CD4-positive, alpha-beta memory T cell (primary cell): ENCODE results near the gene CBX8. TPM values are rescaled to one million over a fixed set of nuclear protein-coding genes. Genes with fewer than 3 reads are reported as not detected.

Experiments used
- CTCF ChIA-PET: fragments of 350-600 bp; sonication (Branson Sonifier 250); formaldehyde crosslinking; loops from one replicate; lab custom pipeline; 2021; ENCODE audit warnings: inconsistent platforms; ENCODE audit not compliant: partially characterized antibody; lab: Charles Lee
- POLR2A ChIA-PET: fragments of 350-600 bp; sonication (Branson Sonifier 250); formaldehyde crosslinking; loops from one replicate; lab custom pipeline; 2021; ENCODE audit not compliant: partially characterized antibody; lab: Charles Lee
- DNase-seq, 5 donors: peaks; one replicate each; pipeline versions ENCODE4 v3.0.0 to v3.0.0-alpha.2; 2020 to 2022; ENCODE audit warnings: mixed read lengths in 1 of 5
- H3K27ac ChIP-seq: one replicate; pipeline ENCODE4 v1.7.0; 2013; ENCODE audit warnings: low read depth, low read length
- H3K27me3 ChIP-seq: 2 replicates; pipeline ENCODE4 v1.7.0; 2013; ENCODE audit warnings: mild to moderate bottlenecking, low read length, moderate library complexity; ENCODE audit not compliant: insufficient read depth
- H3K36me3 ChIP-seq: 2 replicates; pipeline ENCODE4 v1.7.0; 2013; ENCODE audit warnings: mild to moderate bottlenecking, low read length, moderate library complexity; ENCODE audit not compliant: insufficient read depth
- H3K4me1 ChIP-seq: 2 replicates; pipeline ENCODE4 v1.7.0; 2013; ENCODE audit warnings: mild to moderate bottlenecking, low read length, moderate library complexity; ENCODE audit not compliant: insufficient read depth
- H3K4me3 ChIP-seq, 2 donors: one replicate each; pipeline ENCODE4 v1.7.0; 2013; ENCODE audit warnings: low read length in 2 of 2, mild to moderate bottlenecking in 1 of 2
- H3K9me3 ChIP-seq, 2 donors: one replicate each; pipeline ENCODE4 v1.7.0; 2013; ENCODE audit warnings: low read length in 2 of 2, control low read depth in 1 of 2; ENCODE audit not compliant: control insufficient read depth in 1 of 2
- H3K27ac Mint-ChIP-seq, 7 donors: one replicate each; pipeline ENCODE4 v1.8.0; 2020 to 2021; ENCODE audit warnings: mixed read lengths in 7 of 7, mild to moderate bottlenecking in 6 of 7, inconsistent platforms in 3 of 7, moderate library complexity in 3 of 7
- H3K27me3 Mint-ChIP-seq, 2 donors: one replicate each; pipeline ENCODE4 v1.8.0; 2020 to 2021; ENCODE audit warnings: mixed read lengths in 2 of 2
- H3K36me3 Mint-ChIP-seq, 2 donors: one replicate each; pipeline ENCODE4 v1.8.0; 2020 to 2021; ENCODE audit warnings: mixed read lengths in 2 of 2, inconsistent platforms in 1 of 2, mild to moderate bottlenecking in 1 of 2
- H3K4me1 Mint-ChIP-seq, 4 donors: one replicate each; pipeline ENCODE4 v1.8.0; 2020 to 2021; ENCODE audit warnings: mixed read lengths in 4 of 4, mild to moderate bottlenecking in 1 of 4
- H3K4me3 Mint-ChIP-seq, 8 donors: one replicate each; pipeline ENCODE4 v1.8.0; 2020 to 2021; ENCODE audit warnings: mixed read lengths in 8 of 8, mild to moderate bottlenecking in 7 of 8, moderate library complexity in 6 of 8, inconsistent platforms in 3 of 8
- H3K9me3 Mint-ChIP-seq, 8 donors: one replicate each; pipeline ENCODE4 v1.8.0; 2020 to 2021; ENCODE audit warnings: mixed read lengths in 8 of 8, mild to moderate bottlenecking in 5 of 8, inconsistent platforms in 3 of 8, moderate library complexity in 1 of 8
- intact Hi-C: fragments of 100-400 bp; cut with micrococcal nuclease; formaldehyde crosslinking; loops from one replicate; pipeline ENCODE4 v1.15.1; 2023
- polyA plus RNA-seq, 2 donors: library from polyadenylated mRNA; unstranded; fragments of 300-500 nt; fragmentation: Illumina TruSeq; gene quantifications; one replicate each; pipeline ENCODE4 v1.2.3, GENCODE V29; 2021
- total RNA-seq, 2 experiments: library from RNA; stranded (reverse); gene quantifications; one replicate each; pipeline ENCODE4 v1.2.3, GENCODE V29; 2021

The CBX8 gene
- total and polyA plus RNA-seq, 4 experiments from 2014 or later: 0.29 to 4.1 (median 1.6) TPM

DNA sequence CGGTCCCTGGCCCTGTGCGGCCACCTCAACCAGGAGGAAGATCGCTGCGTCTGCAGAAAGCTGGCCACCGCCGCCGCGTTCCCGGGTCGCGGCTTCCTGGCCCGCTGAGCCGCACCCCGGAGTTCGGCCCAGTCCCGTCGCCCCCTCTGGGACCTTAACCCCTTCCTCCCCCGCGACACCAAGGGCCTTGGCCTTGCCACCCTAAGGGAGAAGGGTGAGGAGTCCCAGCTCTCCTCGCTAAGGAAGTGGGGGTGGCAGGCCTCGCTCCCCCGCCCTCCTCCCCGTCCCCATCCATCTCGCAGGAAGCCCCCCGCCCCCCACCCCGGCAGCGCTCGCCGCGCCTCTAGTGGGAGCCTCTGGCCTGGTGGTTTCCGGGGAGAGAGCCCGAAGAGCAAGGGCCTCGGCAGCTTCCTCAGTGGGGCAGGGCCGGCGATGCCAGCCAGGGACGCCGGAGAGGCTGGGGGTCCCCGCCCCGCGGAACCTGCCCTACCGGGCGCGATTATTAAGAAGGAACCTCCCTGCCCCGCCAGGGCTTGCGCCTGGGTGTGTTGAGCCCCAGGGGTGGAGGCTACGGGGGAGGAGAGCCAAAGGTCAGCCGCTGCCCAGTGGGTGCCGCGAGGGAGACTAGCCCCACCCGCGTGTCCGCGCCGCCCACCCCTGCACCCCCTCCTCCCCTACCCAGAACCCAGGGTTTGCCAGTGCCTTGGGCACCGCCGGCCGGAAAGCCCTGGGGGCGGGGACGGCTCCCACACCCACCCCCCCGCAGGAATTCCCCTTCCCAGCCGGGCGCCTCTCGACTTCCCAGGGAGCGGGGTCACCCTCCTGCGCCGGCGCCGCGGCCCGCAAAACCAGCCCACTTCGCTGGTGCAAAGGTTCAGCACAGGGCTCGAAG lies 35.6 kb upstream of the CBX8 start:
- H3K36me3 Mint-ChIP-seq: peaks cover 11 to 16% of the 10 kb centered on the region in 2 donors
- peaks cover 41% of the 10 kb centered on the region for H3K4me1 ChIP-seq

DNA sequence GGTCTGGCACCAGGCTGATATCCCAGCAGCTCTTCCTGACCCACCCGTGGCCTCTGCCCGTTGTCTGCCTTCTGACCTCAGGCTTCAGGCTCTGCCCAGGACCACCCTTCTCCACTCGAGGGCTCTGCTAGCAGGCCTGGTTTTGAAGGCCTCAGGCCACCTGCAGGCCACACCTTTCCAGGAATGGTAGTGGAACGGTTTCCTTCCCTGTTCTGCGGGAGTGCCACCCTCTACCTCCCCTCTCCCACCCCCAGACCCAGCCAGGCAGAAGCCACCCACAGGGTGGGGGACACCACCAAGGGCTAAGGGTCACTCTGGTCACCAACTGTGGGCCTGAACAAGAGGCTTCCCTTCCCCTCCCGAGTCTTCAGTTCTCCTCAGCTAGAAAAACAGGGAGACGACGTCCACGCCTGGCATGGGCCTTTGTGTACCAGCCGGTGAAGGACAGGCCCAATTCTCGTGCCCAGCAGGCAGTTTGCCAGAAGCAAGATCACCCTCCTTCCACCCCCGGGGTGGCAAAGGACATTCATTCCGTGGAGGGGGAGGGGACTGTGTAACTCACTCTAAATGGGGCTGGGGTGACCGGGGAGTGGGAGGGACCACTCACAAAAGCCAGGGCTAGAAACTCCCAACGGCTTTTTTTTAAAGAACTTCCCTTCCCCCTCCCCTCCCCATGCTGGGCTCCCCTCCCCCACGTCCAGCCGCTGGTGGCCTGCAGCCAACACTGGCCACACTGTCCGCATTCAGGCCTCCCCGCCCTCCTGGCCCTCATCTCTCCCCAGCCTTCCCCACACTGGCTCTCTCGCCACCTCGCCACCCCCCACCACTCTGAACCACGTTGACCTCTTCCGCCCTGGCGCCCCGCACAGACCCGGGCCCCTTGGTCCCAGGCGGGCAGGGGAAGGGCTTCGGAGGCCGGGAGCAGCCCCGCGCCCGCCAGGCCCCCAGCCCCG lies 34.7 kb upstream of the CBX8 start:
- no peaks in the 10 kb centered on the region for H3K27me3 ChIP-seq
- Mint-ChIP-seq H3K4me3 (no peak overlapping the region), H3K27me3 (peaks cover 0 to under 1% of the 10 kb centered on the region in 2 donors), H3K4me1 (peaks cover 7 to 29% (median 19%) of the 10 kb centered on the region in 4 donors), H3K36me3 (peaks cover 9 to 16% of the 10 kb centered on the region in 2 donors), H3K9me3 (peaks cover 0 to 6% (median 0%) of the 10 kb centered on the region in 8 donors), H3K27ac (peak overlapping the region in 3 of 7 donors; percentile 35 to 68 (median 59))
- no peak overlapping the region for H3K27ac ChIP-seq
- ChIA-PET CTCF (no interaction called here), POLR2A (interaction anchor here (1.9 to 16.4 kb wide), 2 partner anchors 8 to 25 kb away, joined by 9 to 503 read pairs; partner anchors contain the start of genes CBX4 and CBX8)
- no peak for DNase-seq
- peaks cover 38% of the 10 kb centered on the region for H3K4me1 ChIP-seq
- H3K36me3 ChIP-seq: peaks cover 16% of the 10 kb centered on the region
- intact Hi-C loops: no loop called here
- no peaks in the 10 kb centered on the region for H3K9me3 ChIP-seq
- no peak overlapping the region for H3K4me3 ChIP-seq

More for the DNA sequence above, 35.6 kb upstream of the CBX8 start:
- H3K27ac ChIP-seq: no peak overlapping the region
- ChIA-PET POLR2A (interaction anchor here (0.7 to 16.4 kb wide), 2 partner anchors 26 to 94 kb away, joined by 3 to 503 read pairs; partner anchors contain the start of gene CBX8), CTCF (interaction anchor here (0.7 to 1.3 kb wide), 7 partner anchors 16 to 155 kb away, joined by 3 to 4 read pairs (median 3); partner anchors contain the start of gene CBX8)
- no peak overlapping the region for H3K4me3 ChIP-seq
- no peaks in the 10 kb centered on the region for H3K9me3 ChIP-seq
- no peak for DNase-seq
- H3K36me3 ChIP-seq: peaks cover 16% of the 10 kb centered on the region
- peaks cover 0 to 4% (median 0%) of the 10 kb centered on the region in 8 donors for H3K9me3 Mint-ChIP-seq
- H3K4me3 Mint-ChIP-seq: peak overlapping the region in 4 of 8 donors; percentile 38 to 57 (median 48)
- H3K27ac Mint-ChIP-seq: peak overlapping the region in 1 of 7 donors; percentile 77
- H3K27me3 Mint-ChIP-seq: no peaks in the 10 kb centered on the region
- intact Hi-C loops: no loop called here
- peaks cover 6 to 36% (median 21%) of the 10 kb centered on the region in 4 donors for H3K4me1 Mint-ChIP-seq
- H3K27me3 ChIP-seq: no peaks in the 10 kb centered on the region

DNA sequence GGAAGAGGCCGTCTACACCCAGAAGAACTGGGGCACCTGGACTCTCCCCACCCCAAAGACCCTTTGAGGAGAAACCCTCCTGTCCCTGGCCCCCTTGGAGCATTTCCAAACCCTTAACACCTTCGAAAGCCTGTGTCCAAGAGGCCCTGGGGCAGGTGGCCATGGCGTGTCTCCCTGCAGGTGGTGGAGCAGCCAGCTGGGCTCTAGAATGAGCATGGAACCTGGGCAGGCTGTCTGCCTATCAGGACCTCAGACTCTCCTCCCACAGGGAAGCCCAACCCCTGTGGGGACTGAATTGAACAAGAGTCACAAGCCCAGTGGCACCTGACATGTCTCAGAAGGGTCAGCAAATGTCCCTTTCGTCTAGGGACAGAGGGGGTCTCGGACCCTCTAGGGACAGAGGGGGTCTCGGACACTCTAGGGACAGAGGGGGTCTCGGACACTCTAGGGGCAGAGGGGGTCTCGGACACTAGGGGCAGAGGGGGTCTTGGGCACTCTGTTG lies 33.9 kb upstream of the CBX8 start:
- Mint-ChIP-seq H3K4me1 (peaks cover 12 to 33% (median 22%) of the 10 kb centered on the region in 4 donors), H3K4me3 (no peak overlapping the region), H3K27ac (peak overlapping the region in 2 of 7 donors; percentile 37 to 59), H3K36me3 (peaks cover 9 to 16% of the 10 kb centered on the region in 2 donors), H3K9me3 (peaks cover 0 to 6% (median 0%) of the 10 kb centered on the region in 8 donors), H3K27me3 (peaks cover 0 to 2% of the 10 kb centered on the region in 2 donors)
- no peaks in the 10 kb centered on the region for H3K9me3 ChIP-seq
- H3K4me1 ChIP-seq: peaks cover 33% of the 10 kb centered on the region
- ChIA-PET CTCF (interaction anchor here (0.7 to 1.0 kb wide), 2 partner anchors 12 to 42 kb away, joined by 3 read pairs; no protein-coding TSS in a partner anchor), POLR2A (interaction anchor here (1.9 to 16.4 kb wide), 2 partner anchors 8 to 24 kb away, joined by 9 to 503 read pairs; partner anchors contain the start of genes CBX4 and CBX8)
- H3K4me3 ChIP-seq: no peak overlapping the region
- H3K36me3 ChIP-seq: peaks cover 16% of the 10 kb centered on the region
- no peaks in the 10 kb centered on the region for H3K27me3 ChIP-seq
- H3K27ac ChIP-seq: no peak overlapping the region
- DNase-seq: no peak
- intact Hi-C loops: no loop called here

DNA sequence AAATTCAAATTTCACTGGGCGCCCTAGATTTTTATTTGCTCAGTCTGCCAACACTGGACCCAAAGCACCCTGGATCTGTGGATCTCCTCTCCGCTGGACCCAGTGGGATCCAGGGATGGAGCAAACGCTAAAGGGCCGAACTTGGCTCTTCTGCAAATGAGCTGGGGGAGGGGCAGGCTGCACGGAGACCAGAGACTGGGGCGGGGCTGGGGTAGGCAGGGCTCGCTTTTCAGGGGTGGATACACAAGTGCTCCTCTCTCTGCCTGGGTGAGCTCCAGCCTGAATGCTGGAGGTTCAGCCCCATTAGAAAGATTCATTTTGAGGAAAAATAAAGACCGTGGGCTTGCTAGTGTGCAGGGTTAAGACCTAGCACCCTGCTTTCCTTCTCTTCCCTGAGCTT lies 33.4 kb upstream of the CBX8 start:
- no peak overlapping the region for H3K27ac ChIP-seq
- intact Hi-C loops: no loop called here
- peak overlapping the region in 2 of 7 donors; percentile 24 to 37 for H3K27ac Mint-ChIP-seq

DNA sequence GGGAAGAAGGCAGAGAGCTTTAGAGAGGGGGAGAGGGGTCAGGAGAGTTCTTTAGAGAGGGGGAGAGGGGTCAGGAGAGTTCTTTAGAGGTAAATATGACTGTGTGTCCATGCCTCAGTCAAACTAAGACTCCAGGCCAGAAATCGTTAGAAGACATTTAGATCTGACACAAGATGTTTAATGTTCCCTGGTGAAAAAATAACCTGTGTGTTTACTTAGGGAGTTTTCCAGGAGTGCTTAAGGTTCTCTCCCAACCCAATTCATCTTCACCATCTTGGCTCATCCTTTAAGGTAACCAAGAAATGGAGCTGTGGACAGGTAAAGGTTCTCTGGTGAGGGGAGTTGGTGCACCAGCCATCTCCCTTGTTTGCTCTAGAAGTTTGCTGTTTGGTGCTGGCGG lies 32.6 kb upstream of the CBX8 start:
- Mint-ChIP-seq H3K4me1 (peaks cover 10 to 24% (median 19%) of the 10 kb centered on the region in 4 donors), H3K4me3 (peak overlapping the region in 1 of 8 donors; percentile 5), H3K9me3 (peaks cover 0 to 2% (median 0%) of the 10 kb centered on the region in 8 donors), H3K36me3 (peaks cover 3 to 8% of the 10 kb centered on the region in 2 donors), H3K27ac (peak overlapping the region in 1 of 7 donors; percentile 24), H3K27me3 (peaks cover 0 to 2% of the 10 kb centered on the region in 2 donors)
- no peaks in the 10 kb centered on the region for H3K27me3 ChIP-seq
- ChIA-PET CTCF (interaction anchor here (1.5 kb wide), 1 partner anchor 11 kb away, joined by 5 read pairs; no protein-coding TSS in a partner anchor), POLR2A (interaction anchor here (1.1 to 16.4 kb wide), 2 partner anchors 11 to 23 kb away, joined by 4 to 503 read pairs; partner anchors contain the start of gene CBX8)
- H3K4me1 ChIP-seq: peaks cover 27% of the 10 kb centered on the region
- DNase-seq: no peak
- H3K27ac ChIP-seq: no peak overlapping the region
- H3K9me3 ChIP-seq: no peaks in the 10 kb centered on the region
- intact Hi-C loops: no loop called here
- H3K4me3 ChIP-seq: no peak overlapping the region
- H3K36me3 ChIP-seq: peaks cover 7% of the 10 kb centered on the region

More for the DNA sequence above, 33.4 kb upstream of the CBX8 start:
- Histone ChIP-seq H3K9me3 (no peaks in the 10 kb centered on the region), H3K27me3 (no peaks in the 10 kb centered on the region), H3K4me3 (no peak overlapping the region), H3K4me1 (peaks cover 28% of the 10 kb centered on the region), H3K36me3 (peaks cover 14% of the 10 kb centered on the region)
- DNase-seq: no peak
- Mint-ChIP-seq H3K4me3 (no peak overlapping the region), H3K36me3 (peaks cover 9 to 16% of the 10 kb centered on the region in 2 donors), H3K9me3 (peaks cover 0 to 6% (median 0%) of the 10 kb centered on the region in 8 donors), H3K27me3 (peaks cover 0 to 2% of the 10 kb centered on the region in 2 donors), H3K4me1 (peaks cover 12 to 32% (median 22%) of the 10 kb centered on the region in 4 donors)
- ChIA-PET CTCF (interaction anchor here (0.7 to 1.0 kb wide), 2 partner anchors 11 to 41 kb away, joined by 3 read pairs; no protein-coding TSS in a partner anchor), POLR2A (interaction anchor here (1.9 to 16.4 kb wide), 2 partner anchors 9 to 24 kb away, joined by 9 to 503 read pairs; partner anchors contain the start of genes CBX4 and CBX8)

DNA sequence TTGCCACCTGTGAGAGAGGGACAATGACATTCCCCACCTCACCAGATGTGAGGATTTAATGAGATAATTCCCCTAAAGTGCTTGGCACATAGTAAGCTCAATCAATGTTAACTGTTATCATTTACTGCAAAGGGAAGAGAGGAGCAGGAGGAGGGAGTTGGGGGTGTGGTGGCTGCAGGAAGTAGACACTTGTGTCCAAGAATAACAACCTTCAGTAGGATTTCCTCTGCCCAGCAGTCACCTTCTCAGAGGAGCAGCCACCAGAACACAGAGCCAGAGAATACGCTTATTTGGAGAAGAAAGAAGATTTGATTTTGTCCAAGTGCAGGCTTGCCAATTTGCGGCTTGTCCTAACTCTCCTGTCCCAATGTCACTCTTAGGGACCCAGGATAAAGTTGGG lies 32.1 kb upstream of the CBX8 start:
- H3K9me3 ChIP-seq: no peaks in the 10 kb centered on the region
- H3K27ac Mint-ChIP-seq: peak overlapping the region in 2 of 7 donors; percentile 32 to 64
- peaks cover 6% of the 10 kb centered on the region for H3K36me3 ChIP-seq
- H3K27ac ChIP-seq: no peak overlapping the region
- peaks cover 3 to 8% of the 10 kb centered on the region in 2 donors for H3K36me3 Mint-ChIP-seq
- no peaks in the 10 kb centered on the region for H3K27me3 ChIP-seq
- DNase-seq: no peak
- H3K4me1 Mint-ChIP-seq: peaks cover 10 to 24% (median 19%) of the 10 kb centered on the region in 4 donors
- intact Hi-C loops: no loop called here
- ChIA-PET POLR2A (interaction anchor here (0.9 to 1.1 kb wide), 2 partner anchors 11 to 17 kb away, joined by 3 to 4 read pairs; no protein-coding TSS in a partner anchor), CTCF (interaction anchor here (1.5 kb wide), 1 partner anchor 12 kb away, joined by 5 read pairs; no protein-coding TSS in a partner anchor)
- H3K9me3 Mint-ChIP-seq: peaks cover 0 to 2% (median 0%) of the 10 kb centered on the region in 8 donors
- peak overlapping the region in 1 of 8 donors; percentile 5 for H3K4me3 Mint-ChIP-seq
- peaks cover 0 to 2% of the 10 kb centered on the region in 2 donors for H3K27me3 Mint-ChIP-seq
- peaks cover 27% of the 10 kb centered on the region for H3K4me1 ChIP-seq
- no peak overlapping the region for H3K4me3 ChIP-seq
